Stimulated activated CD8-positive, alpha-beta memory T cell treated with anti-CD3 and anti-CD28 coated beads, Interleukin-12 subunit alpha, Interleukin-12 subunit beta, amount 100 ng/mL, for 24 hours (primary cell): ENCODE results near the gene CYGB.

Experiments
- DNase-seq: peaks from one replicate; pipeline ENCODE4 v3.0.0-alpha.2; 2020; ENCODE audit errors: extremely low read depth

Gene CYGB

GRCh38 chr17:76481071-76481655, 56.3 kb downstream of the CYGB start:
- no peak for DNase-seq

GRCh38 chr17:76480632-76481031, 56.9 kb downstream of the CYGB start:
- DNase-seq = no peak

GRCh38 chr17:76479515-76480060, 57.9 kb downstream of the CYGB start:
- DNase-seq = no peak

- DNase-seq = no peak
These were observed 58.6 kb downstream of the CYGB start for GRCh38 chr17:76478730-76479514.

GRCh38 chr17:76478097-76478496, 59.4 kb downstream of the CYGB start:
- no peak for DNase-seq

GRCh38 chr17:76477576-76477975, 59.9 kb downstream of the CYGB start:
- no peak for DNase-seq
